PC-9 (cell line): ENCODE results near the gene SLC12A3.

Experiments
- CTCF ChIP-seq: fragments of 200-600 bp; sonication (generic); conservative IDR thresholded peaks from 2 replicates; pipeline ENCODE4 v1.6.1; 2017; ENCODE audit warnings: mixed run types, antibody characterized with exemption, mild to moderate bottlenecking, moderate library complexity
- EZH2 ChIP-seq: fragments of 200-600 bp; sonication (generic); IDR thresholded peaks from 2 replicates; pipeline ENCODE4 v1.8.0; 2017; ENCODE audit warnings: antibody characterized with exemption, low read depth

- TF ChIP-seq CTCF (no peak), EZH2 (no peak)
Measured at GRCh38 chr16:56931892-56932720, 67.1 kb downstream of the SLC12A3 start, which contains the start of gene HERPUD1.
